Measurements from ENCODE around the gene KLHL24. TPM values are rescaled to one million over a fixed set of nuclear protein-coding genes. Genes with fewer than 3 reads are reported as not detected.

Gene KLHL24
- total RNA-seq, 1 experiment from 2014 or later = 17.7 TPM

DNA sequence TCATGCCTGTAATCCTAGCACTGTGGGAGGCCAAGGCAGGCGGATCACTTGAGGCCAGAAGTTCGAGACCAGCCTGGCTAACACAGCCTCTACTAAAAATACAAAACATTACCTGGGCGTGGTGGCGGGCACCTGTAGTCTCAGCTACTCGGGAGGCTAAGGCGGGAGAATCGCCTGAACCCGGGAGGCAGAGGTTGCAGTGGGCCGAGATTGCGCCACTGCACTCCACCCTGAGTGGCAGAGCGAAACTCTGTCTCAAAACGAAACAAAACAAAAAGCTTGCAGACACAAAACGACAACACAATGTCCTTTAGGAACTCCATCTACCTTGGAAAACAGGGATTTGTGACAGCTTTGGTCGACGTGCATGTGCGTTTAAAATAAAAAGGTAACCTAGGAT lies 716 bp upstream of the KLHL24 start:
- no peak overlapping the region for H4K8ac ChIP-seq (replicated peaks; ENCODE audit: insufficient read length, low read depth, low read length)
- H3K4ac ChIP-seq (ENCODE audit: low read depth, low read length) = no peak overlapping the region
- no peaks in the 10 kb centered on the region; the same call in 1 of the 2 replicates for H3K79me2 ChIP-seq (ENCODE audit: insufficient read depth, low read length)
- Mint-ChIP-seq H3K36me3 (ENCODE audit: insufficient read depth in 1 of 3, low read depth in 3 of 3) (peaks cover 0 to 8% (median 0%) of the 10 kb centered on the region in 3 experiments; a peak in 2 of 7 replicates), H3K4me1 (peaks cover 8 to 9% of the 10 kb centered on the region in 2 experiments; a peak in 3 of 4 replicates), H3K27me3 (ENCODE audit: low read depth) (no peaks in the 10 kb centered on the region; the same call in 1 of the 2 replicates), H3K27ac (no peak overlapping the region), H3K4me3 (peak overlapping the region; percentile 85 to 89), H3K9me3 (no peaks in the 10 kb centered on the region)
- no peak overlapping the region for H3K23ac ChIP-seq (ENCODE audit: insufficient read length, low read depth, low read length)
- no peak overlapping the region for H3K14ac ChIP-seq (ENCODE audit: insufficient read depth, low read length)
- H2BK20ac ChIP-seq (ENCODE audit: low read depth, low read length, poor library complexity, severe bottlenecking) = no peak overlapping the region
- H2BK12ac ChIP-seq (ENCODE audit: insufficient read length, low read depth, low read length) = no peak overlapping the region
- no peaks in the 10 kb centered on the region for H3K4me1 ChIP-seq (ENCODE audit: insufficient read depth, low read length)
- TF ChIP-seq, protein P1, sequence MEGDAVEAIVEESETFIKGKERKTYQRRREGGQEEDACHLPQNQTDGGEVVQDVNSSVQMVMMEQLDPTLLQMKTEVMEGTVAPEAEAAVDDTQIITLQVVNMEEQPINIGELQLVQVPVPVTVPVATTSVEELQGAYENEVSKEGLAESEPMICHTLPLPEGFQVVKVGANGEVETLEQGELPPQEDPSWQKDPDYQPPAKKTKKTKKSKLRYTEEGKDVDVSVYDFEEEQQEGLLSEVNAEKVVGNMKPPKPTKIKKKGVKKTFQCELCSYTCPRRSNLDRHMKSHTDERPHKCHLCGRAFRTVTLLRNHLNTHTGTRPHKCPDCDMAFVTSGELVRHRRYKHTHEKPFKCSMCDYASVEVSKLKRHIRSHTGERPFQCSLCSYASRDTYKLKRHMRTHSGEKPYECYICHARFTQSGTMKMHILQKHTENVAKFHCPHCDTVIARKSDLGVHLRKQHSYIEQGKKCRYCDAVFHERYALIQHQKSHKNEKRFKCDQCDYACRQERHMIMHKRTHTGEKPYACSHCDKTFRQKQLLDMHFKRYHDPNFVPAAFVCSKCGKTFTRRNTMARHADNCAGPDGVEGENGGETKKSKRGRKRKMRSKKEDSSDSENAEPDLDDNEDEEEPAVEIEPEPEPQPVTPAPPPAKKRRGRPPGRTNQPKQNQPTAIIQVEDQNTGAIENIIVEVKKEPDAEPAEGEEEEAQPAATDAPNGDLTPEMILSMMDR (conservative IDR thresholded peaks at IDR 0.05) = no peak
- H2BK5ac ChIP-seq (ENCODE audit: insufficient read length, low read length) = no peak overlapping the region
- no peak overlapping the region for H3K18ac ChIP-seq (ENCODE audit: insufficient read length, low read depth, low read length)
- H3K27ac ChIP-seq (ENCODE audit: insufficient read length, low read depth, low read length) = no peak overlapping the region
- H4K91ac ChIP-seq (ENCODE audit: insufficient read length, low read depth, low read length) = no peak overlapping the region
- WGBS (ENCODE audit: extremely low coverage, insufficient read length, low lambda C conversion rate) = no CpG with 5 or more reads among the region's 16 CpGs
- H3K23me2 ChIP-seq (ENCODE audit: insufficient read length, low read depth, low read length, poor library complexity, severe bottlenecking) = no peaks in the 10 kb centered on the region
- no peak overlapping the region for H2BK120ac ChIP-seq (ENCODE audit: low read depth, low read length, poor library complexity, severe bottlenecking)
- H4K20me1 ChIP-seq (ENCODE audit: control insufficient read depth, insufficient read depth, insufficient read length) = no peaks in the 10 kb centered on the region
- no peak overlapping the region for H4K5ac ChIP-seq (ENCODE audit: insufficient read length, low read depth, low read length)
- no peak overlapping the region for H3K9ac ChIP-seq (ENCODE audit: extremely low read depth, insufficient read length, low read length)
- H3T11ph ChIP-seq (ENCODE audit: low read length) = no peak overlapping the region
- no peaks in the 10 kb centered on the region for H3K27me3 ChIP-seq (ENCODE audit: insufficient read depth, low read length)
- no peaks in the 10 kb centered on the region for H3K79me1 ChIP-seq (ENCODE audit: insufficient read depth, low read depth, low read length, poor library complexity, severe bottlenecking)
- DNase-seq = no peak
- no peak overlapping the region for H2AK5ac ChIP-seq (ENCODE audit: insufficient read length, low read length)
- H3K56ac ChIP-seq (ENCODE audit: insufficient read length, low read depth, low read length) = no peak overlapping the region
- no peaks in the 10 kb centered on the region for H3K9me3 ChIP-seq (ENCODE audit: control insufficient read depth, low read depth, low read length)
- peak overlapping the region; percentile 72 for H3K4me2 ChIP-seq (ENCODE audit: insufficient read depth, insufficient read length, low read length)
- no peak overlapping the region for H2BK15ac ChIP-seq (ENCODE audit: low read depth, low read length)
- H2AFZ ChIP-seq (ENCODE audit: low read length) = peak overlapping the region; percentile 74

All from H9 (cell line).